NCI-H82 treated with DMSO at 0.1 percent for 48 hours (cell line): ENCODE data around the gene MZF1.
"Not testable (repeated sequence)": the region's sequence is repeated elsewhere in the genome, so short reads cannot be mapped to it uniquely, and the experiment has no call there.

Source experiments
- DNase-seq: peaks from one replicate; lab custom pipeline; 2025; ENCODE audit not compliant: unreplicated experiment; lab: John Stamatoyannopoulos, UW

The MZF1 gene

DNA sequence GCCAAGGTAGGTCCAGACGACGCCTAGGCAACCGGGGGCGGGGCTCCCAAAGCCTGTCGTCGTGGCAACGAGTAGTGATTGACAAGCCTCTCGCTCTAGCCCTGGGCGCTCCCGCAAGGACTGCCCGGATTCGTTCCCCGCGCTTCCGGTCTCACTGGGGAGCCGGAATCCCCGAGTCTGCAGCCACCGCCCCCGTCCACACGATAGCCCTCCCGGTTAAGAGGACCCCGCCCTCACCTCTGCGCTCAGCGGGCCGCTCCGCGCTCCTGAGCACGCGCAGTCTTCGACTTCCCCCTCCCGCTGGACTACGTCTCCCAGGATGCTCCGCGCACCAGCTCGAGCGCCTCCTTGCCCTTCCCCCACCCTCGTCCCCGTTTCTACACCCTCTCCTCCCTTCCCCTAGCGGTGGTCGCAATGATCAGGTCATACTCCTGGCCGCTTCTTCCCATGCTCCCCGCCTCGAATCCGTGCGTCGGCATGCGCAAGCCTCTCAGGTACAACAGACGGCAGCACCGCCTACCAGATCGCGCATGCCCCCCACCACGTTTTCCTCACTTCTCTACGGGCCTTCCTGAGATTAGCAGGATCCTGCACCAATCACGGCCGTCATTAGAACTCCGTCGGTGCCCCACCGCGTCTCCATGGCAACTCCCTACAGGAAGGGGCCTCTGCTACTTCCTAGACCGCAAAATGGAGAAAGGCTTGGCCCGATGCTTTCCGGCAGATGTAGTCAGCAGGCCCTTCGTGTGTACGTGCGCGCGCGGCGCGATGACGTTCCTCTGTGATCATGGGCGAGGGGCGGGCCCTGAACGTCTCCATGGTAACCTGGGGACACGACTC, at the start of gene MZF1:
TSS of gene MZF1 (minus strand) at position 518 of the 840 bp plus-strand sequence. CDS start 1,946 bp downstream, outside the sequence.
- DNase-seq: no peak

DNA sequence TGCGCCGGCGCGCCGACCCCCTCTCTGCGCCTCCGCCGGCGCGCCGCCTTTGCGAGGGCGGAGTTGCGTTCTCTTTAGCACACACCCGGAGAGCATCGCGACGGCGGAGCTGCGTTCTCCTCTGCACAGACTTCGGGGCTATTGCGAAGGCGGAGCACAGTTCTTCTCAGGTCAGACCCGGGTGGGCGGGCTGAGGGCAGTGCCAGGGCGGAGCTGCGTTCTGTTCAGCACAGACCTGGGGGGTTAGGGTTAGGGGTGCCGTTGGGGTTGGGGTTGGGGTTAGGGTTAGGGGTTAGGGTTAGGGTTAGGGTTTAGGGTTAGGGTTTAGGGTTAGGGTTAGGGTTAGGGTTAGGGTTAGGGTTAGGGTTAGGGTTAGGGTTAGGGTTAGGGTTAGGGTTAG, 34.1 kb upstream of the MZF1 start:
- DNase-seq: not testable (repeated sequence)

DNA sequence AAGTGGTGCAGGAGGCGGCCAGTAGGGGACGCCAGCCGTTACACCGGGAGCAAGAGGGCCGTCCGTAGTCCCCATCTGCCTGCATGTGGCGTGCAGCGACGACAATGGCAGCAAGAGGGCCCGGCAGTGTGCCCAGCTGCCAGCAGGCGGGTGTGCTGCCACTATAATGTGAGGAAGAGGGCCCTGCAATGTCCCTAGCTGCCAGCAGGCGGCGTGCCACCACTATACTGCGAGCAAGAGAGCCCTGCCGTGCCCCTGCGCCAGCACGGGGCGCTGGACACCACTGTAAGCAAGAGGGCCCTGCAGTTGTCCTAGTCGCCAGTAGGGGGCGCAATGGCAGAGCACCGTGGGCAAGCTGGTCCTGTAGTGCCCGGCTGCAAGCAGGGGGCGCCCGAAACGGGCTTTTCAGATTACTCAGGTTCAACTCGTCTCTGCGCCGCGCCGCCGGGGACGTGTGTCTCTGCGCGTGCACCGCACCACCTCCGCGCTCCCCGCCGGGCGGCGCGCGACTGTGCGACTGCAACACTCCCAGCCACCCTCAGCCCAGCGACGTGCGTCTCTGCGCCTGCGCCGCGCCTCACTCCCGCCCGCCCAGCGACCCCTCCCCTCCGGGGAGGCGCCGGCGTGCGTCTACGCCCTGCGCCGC, 33.2 kb upstream of the MZF1 start:
- DNase-seq: not testable (repeated sequence)

DNA sequence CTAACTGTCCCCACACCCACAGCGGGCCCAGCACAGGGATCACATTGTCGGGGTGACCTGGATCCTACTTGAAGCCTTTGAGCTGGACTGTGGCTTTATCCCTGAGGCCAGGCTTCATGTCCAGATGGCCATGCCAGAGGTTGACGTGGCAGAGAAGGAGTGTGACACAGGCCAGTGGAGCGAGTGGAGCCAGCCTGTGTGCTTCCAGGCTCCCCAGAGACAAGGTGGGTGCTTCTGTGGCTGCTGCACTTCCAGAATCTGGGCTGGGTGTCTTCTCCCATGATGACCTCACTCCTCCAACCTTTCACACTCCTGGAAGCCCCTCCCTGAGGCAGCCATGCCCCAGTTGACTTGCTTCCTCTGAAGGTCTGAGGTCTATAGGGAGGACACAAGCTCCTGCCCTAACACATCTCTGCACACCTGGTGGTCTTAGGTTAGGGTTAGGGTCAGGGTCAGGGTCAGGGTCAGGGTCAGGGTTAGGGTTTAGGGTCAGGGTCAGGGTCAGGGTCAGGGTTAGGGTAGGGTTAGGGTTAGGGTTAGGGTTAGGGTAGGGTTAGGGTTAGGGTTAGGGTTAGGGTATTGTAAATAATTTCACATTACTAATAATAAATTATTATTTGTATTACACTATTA, 13.1 kb upstream of the MZF1 start:
- DNase-seq: no peak

DNA sequence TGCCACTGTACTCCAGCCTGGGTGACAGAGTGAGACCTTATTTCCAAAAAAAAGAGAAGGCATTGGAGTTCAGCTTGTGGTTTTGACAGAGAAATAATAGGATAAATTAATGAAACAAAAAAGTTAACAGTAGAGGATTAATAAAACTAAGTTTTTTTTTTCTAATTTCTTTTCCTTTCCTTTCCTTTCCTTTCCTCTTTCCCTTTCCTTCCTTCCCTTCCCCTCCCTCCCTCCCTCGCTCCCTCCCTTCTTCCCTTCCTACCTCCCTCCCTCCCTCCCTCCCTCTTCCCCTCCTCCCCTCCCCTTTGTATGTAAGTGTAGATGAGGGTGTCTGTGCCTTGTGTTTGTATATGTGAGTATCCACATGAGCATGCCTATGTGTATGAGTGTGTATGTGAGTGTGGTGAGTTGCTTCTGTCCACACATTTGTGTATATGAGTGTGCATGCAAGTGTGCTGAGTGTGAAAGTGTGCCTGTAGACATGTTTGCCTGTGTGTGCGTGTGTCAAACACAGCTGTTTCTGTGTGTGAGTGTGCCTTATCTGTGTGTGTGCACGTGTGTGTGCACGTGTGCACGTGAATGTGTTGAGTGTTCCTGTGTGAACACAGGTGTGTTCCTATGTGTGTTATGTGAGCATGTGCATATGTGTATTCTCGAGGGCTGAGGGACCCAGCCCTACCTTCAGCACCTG, 12.5 kb upstream of the MZF1 start:
- DNase-seq: no peak

DNA sequence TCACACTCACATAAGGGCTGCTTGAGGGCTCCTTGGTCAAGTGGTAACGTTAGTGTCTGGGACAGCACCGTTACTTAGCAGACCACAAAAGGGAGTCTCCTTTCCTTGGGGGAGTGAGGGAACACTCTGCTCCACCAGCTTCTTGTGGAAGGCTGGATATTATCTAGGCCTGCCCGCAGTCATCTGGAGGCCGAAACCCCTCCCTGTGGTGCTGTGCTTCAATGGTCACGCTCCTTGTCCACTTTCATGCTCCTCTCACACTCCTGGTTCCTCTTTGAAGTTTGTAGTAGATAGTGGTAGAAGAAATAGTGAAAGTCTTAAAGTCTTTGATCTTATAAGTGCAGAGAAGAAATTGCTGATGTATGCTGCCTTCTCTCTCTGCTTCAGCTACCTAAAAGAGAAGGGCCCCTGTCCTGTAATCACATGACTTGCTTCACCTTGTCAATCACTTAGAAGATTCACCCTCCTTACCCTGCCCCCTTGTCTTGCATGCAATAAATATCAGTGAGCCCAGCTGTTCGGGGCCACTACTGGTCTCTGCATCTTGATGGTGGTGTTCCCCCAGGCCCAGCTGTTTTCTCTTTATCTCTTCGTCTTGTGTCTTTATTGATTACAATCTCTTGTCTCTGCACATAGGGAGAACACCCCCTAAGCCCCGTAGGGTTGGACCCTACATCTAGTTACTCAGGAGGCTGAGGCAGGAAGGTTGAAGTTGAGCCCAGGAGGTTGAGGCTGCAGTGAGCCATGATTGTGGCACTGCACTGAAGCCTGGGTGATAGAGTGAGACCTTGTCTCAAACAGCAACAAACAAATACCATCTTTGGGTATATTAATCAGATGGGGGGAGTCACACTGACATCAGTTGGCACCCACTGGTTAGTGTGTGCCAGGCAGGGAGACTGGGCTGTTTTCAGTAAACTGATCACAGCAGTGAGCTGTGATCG, 11.6 kb upstream of the MZF1 start:
- DNase-seq: no peak

DNA sequence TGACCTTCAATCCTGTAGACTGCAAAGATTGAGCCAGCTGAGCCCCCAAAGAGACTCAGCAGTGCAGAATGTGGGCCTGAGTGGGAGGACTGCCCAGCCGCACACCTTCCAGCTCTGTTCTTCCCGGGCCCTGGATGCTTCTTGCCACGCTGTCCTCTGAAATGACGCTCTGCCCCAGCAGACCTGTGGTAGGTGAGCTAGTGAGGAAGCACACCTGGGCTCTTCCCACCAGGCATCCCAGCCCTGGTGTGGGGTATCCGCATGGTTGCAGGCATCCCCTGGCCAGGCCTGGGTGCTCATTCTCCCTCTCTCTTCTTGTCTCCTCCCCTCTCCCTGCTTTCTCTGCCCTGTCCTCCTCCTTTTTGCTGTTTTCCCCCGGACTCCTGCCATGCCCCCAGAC, 9.8 kb upstream of the MZF1 start:
- DNase-seq: no peak

DNA sequence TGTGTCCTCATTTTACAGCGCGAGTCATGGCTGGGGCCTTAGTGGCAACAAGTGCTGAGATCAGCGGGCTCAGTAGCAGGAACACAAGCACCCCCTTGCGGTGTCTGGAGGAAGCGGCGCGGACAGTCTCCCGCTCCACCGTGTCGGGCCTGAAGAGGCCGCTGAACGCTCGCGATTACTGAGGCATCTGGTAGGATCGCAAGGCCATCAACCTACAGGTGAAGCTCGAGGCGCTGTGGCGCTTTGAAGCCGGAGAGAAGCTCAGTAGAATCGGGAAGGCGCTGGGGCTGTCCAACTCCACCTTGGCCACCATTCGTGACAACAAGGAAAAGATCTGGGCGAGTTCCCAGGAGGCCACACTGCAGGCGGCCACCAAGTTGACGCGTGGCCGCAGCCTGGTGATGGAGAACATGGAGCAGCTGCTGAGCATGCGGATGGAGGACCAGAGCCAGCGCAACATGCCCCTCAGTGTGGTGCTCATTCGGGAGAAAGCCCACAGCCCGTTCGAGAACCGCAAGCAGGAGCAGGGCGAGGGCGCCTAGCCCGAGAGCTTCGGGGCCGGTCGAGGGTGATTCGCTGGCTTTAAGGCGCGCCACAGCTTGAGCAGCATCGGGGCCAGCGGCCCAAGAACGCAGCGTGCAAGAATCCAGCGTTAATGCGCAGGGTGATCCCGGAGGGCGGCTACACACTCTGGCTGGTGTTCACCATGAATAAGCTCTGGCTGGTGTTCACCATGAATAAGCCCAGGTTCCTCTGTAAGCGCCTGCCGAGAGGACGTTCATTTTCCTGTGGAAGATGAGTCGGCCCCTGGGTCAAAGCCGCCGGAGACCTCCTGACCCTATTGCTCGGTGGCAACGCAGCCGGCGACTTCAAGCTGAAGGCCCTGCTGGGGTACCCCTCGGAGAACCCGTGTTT, 8.3 kb upstream of the MZF1 start:
- no peak for DNase-seq

DNA sequence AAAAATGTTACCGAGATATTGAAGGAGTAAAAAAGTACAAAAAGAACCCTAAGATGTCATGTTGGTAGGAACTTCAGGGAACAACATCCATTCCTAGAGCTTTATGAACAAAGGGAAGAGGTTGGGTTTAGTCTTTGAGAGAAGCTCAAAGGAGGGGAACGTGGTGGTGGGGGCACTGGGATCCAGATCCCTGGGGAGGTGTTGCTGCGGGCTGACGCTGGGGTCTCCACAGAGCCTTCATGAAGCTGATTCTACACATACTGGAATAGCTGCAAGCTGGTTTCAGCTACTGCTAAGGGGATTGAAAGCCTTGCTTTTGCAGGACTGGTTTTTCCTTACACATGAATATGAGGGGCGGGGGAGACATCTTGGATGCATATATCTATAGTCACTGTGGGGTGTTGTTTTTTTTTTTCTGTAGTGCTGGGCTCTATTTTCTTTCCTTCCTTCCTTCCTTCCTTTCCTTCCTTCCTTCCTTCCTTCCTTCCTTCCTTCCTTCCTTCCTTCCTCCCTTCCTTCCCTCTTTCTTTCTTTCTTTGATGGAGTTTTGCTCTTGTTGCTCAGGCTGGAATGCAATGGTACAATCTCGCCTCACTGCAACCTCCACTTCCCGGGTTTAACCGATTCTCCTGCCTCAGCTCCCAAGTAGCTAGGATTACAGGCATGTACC, 6.5 kb upstream of the MZF1 start:
- no peak for DNase-seq

DNA sequence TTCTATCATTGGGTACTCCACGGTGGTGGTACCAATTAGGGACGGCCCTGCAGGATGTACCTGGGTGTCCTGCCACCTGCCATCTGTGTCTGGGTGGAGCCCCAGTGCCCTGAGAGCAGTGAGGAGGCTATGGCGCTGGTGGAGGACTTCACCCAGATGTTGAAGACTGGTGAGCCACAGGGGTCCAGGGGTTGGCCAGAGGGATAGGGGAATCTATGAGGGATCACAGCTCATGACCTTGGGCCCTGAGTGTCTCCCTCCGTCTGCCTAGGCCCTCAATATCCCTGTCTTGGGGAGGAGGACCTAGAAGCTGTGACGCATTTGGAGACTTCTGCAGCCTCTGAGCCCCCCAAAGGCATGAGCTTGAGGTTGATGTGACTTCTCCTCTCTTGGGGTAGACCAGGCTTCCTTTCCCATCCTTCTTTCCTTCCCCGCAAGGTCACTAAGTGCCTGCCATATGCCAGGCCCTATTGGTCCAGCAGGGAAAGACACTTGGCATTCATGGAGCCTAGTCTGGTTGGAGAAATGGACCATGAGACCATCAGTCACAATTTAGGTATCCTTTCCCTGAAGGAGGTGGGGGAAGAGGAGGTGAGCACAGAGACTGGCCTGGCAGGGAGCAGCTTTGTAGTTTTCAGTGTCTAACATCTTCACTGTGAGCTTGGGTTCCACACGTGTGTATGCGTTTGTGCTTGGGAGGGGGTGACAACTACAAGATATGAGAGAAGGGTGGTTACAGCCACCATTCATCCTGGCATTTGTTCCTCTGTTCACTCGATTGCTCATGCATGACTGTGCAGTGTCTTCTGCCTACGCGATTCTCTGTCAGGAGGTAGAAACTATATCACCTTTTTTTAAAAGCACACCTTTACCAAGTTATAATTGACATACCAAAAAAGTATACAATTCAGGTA, 5.1 kb upstream of the MZF1 start:
- DNase-seq: no peak

DNA sequence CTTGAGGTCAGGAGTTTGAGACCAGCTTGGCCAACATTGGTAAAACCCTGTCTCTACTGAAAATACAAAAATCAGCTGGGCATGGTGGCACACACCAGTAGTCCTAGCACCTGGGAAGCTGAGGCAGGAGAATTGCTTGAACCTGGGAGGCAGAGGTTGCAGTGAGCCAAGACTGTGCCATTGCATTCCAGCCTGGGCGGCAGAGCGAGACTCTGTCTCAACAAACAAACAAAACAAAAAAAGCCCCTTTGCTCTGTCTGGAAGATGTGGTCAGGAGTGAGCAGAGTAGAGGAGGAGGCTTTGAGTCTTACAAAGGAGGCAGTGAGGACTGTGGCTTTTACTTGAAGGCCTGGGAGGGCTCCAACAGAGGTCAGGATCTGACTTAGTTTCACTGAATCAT, 4.4 kb upstream of the MZF1 start:
- not testable (repeated sequence) for DNase-seq

DNA sequence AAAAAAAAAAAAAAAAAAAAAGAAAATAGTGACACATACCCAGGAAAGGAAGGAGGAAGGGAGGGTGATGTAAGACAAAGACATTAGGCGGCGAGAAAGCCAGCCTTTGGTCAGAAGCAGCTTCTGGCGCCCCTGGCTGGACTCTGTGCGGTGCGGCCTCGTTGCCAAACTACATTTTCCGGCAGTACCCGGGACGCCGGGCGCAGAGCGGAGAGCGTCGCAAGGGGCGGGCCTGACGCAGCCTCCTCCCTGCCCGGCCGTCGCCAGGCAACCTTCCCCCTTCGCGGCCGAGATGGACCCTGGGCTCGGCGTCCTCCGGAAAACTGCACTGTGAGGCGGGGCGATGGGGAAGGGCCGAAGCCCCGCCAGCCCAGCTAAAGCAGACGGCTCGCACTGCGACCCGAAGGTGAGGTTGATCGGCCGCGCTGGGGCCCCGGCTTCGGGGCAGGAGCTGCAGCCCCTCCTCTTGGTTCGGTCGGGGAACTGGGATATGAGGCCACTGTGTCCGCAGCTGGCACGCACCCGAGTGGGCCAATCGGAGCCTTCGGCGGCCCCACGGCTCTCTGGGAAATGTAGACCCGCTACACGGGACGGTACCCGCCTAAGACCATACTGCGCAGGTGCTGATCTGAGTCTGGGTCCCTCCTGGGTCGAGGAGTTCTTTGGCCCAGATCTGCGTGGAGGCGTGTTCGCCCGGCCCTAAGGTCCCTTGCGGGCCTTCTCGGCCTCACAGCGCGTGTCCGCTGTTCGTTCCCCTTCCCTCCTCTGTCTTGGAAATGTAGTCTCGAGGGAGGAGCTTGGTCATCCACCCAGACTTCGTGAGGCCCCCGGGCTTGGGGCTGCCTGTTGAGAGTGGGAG, 2.3 kb upstream of the MZF1 start:
- no peak for DNase-seq

DNA sequence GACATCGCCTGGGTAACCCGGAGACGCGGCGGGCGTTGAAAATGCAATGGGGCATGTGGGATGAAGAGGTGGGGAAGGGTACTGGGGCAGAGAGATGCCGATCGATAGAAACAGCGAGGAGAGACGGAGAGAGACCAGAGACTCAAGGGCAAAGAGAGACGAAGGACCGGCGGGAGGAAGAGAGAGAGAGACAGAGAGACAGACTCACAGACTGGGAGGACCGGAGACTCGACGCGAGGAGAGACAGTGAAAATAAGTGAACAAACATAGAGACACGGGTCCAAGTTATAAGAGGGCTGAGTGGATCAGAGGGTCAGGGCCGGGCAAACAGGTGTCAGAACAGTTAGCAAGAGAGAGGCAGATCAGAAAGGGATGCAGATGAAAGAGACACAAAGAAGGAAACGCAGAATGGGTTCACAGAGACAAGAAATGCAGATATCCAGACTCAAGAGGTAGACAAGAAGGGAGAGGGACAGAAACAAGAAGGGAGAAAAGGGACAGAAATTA, 576 bp upstream of the MZF1 start:
- no peak for DNase-seq

DNA sequence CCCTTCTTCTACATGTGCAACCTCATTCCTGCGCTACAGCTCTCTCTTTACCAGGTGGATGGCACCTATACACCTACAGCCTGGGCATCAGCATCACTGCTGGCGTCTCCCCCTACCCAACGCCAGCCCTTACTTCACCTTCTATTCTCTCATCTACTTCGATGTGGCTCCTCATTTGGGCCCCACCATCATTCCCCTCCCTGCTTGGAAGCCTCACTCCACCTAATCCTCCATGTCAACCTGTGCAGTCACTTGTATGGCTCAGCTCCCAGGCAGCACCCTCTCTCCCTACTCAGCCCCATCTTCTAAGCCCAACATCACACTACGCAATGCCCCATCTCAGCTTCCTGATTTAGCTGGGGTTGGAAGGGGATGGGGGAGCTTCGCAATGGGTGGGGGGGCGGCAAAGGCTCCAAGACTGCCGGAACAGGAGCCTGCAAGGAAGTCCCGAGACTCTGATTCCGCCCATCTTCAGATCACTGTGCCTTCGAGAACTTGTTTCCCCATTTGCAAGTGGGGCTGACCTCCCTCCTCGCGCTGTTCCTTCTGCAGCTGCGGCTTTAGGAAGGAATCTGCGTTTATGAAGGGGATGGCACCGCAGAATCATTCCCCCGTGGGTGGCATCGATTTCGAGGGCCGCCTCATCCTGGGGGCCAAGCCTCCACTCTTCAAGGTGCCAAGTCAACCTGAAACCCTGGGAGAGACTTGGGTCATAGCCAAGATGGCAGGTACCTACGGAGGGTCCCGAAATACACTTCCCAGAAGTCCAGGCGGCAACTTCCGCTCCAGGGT, 913 bp downstream of the MZF1 start:
- DNase-seq: no peak

DNA sequence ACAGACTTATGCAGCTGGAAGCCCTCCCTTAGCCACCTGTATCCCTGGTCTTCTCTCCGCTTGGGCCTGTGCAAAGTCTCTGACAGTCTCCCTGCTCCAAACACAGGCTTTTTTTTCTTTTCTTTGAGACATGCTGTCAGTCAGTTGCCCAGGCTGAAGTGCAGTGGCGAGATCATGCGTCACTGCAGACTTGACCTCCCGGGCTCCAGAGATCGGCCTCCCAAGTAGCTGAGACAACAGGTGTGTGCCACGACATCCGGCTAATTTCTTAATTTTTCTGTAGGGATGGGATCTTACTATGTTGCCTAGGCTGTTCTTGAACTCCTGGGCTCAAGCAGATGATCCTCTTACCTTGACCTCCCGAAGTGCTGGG, 1.6 kb downstream of the MZF1 start:
- DNase-seq: no peak
